HL-60 (cell line): ENCODE results near the gene ACP4.

Experiments
- POLR2AphosphoS5 ChIP-seq: IDR thresholded peaks from 2 replicates; pipeline ENCODE4 v1.6.1; 2012; ENCODE audit warnings: low read depth
- TF ChIP-seq, protein P1 (sequence below): IDR thresholded peaks from one replicate; pipeline ENCODE4 v1.5.1; 2011; ENCODE audit warnings: low read length, control low read depth, inconsistent platforms; ENCODE audit not compliant: insufficient read depth

DNA sequence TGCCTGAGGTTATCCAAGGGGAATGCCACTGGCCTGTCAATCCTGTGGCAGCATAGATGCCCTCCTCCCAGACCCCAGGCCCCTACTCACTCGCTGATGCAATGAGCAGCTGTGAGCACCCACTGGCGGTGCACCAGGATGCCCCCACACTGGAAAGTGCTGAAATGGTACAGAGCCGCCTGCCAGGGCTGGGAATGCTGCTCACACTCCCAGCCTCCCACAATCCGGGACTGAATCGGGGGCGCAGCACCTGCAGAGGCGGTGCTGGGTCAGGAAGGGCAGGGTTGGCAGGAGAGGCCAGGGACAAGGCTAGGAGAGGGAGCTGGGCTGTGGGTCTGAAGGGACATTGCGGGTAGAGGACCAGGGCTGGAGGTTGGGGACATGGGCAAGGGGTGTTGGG, 31.4 kb downstream of the ACP4 start:
- TF ChIP-seq, protein P1, sequence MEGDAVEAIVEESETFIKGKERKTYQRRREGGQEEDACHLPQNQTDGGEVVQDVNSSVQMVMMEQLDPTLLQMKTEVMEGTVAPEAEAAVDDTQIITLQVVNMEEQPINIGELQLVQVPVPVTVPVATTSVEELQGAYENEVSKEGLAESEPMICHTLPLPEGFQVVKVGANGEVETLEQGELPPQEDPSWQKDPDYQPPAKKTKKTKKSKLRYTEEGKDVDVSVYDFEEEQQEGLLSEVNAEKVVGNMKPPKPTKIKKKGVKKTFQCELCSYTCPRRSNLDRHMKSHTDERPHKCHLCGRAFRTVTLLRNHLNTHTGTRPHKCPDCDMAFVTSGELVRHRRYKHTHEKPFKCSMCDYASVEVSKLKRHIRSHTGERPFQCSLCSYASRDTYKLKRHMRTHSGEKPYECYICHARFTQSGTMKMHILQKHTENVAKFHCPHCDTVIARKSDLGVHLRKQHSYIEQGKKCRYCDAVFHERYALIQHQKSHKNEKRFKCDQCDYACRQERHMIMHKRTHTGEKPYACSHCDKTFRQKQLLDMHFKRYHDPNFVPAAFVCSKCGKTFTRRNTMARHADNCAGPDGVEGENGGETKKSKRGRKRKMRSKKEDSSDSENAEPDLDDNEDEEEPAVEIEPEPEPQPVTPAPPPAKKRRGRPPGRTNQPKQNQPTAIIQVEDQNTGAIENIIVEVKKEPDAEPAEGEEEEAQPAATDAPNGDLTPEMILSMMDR = no peak
- TF ChIP-seq POLR2AphosphoS5 = no peak
